ENCODE measurements around the gene HARS1.
"Not testable (repeated sequence)": the region's sequence is repeated elsewhere in the genome, so short reads cannot be mapped to it uniquely, and the experiment has no call there.

HARS1 gene

DNA sequence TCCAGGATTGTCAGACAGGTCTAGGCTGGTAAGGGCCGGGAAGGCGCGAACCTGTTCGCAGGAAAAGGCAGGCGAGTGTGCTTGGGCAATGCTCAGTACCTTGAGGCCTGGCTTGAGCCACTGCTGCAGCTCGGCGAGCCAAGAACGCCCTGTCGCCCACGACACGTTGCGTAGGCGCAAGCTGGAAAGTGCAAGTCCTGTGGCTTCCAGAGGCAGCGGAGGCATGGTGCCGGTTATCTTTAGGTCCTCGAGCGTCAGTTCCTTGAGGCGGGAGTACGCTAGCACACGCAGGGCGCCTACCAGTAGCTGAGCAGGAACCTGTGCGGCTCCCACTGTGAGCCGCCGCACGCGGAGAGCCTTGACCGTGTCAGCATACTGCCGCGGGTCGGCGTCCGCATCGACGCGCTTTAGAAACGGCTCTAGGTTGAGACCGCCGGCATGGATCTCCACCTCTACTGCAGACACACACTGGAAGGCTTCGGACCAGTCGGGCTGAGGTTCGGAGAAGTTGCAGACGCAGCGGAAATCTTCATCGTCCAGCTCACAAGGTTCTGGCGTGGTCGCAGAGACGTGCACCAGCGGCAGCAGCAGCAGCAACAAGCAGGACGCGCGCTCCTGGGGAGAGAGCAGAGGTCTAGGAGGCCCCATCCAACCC is 58.7 kb downstream of the HARS1 start:
- peak; percentile 53 for DNase-seq

DNA sequence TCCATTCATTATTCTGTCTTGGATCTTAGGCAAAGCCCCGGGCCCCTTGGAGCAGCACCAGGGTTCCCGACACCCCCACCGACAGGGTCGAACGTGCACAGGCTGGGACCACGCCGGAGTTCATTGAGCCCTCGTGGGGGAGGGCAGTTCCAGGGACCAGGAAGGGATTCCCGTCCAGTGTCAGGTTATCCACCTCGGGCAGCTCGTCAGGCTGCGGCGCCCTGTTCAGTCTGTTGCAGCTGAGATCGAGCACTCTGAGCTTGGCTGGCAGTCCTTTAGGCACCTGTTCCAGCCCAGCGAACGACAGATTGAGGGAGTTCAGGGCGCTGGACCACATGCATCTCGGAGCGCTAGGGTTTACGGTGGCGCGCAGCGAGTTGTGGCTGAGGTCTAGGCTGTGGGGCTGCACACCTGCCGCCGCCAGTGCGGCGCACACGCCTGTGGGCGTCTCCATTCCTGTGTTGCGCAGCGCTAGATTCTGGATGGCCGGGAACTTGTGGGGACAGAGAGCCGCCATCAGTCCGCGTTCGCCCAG is 59.3 kb downstream of the HARS1 start:
- DNase-seq, result peak; percentile 29

DNA sequence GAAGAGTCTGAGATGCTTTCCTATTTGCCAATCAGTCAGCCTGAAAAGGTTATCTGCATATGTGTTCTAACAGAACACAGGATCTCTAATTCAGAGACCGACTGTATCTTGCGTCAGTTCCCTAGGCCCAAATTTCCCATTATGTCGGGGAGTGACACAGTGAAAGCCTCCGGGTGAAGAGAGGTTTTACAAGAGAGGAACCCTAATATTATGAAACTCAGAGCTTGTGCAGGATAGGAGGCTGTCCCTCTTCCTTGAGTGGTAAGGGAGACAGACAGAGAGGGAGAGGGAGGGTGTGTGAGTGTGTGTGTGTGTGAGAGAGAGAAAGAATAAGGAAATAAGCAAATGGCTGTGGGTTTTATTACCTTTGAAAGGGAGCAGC is 60.1 kb downstream of the HARS1 start:
- DNase-seq, result no peak

DNA sequence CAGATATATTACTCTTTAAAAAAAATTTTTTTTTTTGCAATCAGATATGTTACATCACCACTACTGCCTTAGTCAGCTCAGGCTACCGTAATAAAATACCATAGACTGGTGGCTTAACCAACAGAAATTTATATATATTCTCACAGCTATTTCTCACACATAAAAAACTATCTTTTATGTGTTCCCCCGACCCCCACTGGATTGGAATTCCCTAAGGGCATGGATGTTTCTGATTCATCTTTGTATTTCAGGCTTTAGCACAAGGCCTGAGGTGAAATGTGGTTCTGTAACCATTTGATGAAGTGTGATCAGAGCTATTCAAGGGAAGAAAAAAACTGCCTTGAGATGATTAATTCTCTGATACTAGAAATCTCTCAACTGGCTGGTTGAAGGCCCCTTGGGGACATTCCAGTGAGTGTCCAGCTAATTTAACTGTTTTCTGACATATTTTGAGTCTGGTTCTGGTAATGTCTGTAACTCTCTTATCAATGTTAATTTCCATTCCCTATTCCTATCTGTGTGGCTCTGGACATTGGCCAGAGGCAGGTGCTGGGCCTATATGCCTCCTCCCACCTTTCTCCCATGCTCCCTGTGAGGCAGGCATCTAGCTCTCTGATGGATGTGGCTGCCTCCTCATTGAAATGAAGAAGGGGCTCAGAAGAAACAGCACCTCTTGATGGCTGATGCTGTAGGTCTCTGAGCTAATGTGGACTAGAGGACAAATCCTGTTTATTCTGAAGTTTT is 60.7 kb downstream of the HARS1 start:
- DNase-seq, result no peak

DNA sequence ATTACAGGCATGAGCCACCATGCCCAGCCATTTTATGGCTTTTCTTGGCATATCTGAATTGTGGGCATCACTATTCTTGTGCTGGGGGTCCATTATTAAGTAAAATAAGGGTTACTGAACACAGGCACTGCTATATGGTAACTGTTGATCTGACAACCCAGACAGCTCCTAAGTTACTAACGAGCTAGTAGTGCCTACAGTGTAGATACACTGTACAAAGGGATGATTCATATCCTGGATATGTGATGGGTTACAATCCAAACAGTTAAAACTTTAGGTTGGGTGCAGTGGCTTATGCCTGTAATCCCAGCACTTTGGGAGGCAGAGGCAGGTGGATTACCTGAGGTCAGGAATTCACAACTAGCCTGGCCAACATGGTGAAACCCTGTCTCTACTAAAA is 62.5 kb downstream of the HARS1 start:
- no peak for DNase-seq

DNA sequence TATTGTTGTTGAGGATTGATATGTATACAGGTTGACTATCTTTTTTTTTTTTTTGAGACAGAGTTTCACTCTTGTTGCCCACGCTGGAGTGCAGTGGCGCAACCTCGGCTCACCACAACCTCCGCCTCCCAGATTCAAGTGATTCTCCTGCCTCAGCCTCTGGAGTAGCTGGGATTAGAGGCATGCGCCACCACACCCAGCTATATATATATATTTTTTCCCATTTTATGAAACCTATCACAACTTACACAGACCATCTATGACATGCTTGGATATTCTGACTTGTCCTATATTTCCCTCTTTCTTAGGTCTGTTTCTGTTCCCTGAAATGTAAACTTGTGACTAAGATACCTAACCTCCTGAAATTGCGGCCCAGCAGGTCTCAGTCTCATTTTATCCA is 63.2 kb downstream of the HARS1 start:
- DNase-seq, result no peak

DNA sequence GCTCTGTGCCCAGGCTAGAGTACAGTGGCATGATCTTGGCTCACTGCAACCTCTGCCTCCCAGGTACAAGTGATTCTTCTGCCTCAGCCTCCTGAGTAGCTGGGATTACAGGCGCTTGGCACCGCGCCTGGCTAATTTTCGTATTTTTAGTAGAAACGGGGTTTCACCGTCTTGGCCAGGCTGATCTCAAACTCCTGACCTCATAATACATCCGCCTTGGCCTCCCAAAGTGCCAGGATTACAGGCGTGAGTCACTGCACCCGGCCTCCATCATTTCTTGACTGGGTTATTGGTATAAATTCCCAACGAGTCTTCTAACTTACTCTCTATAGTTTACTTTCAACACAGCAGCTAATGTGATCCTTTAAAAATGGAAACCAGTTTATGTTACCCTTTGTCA is 66.3 kb downstream of the HARS1 start:
- not testable (repeated sequence) for DNase-seq
